ENCODE data around the gene NUDT9.
A peak's percentile ranks its signal among the peaks of the same experiment; 100 is the strongest.
"Not testable (repeated sequence)": the region's sequence is repeated elsewhere in the genome, so short reads cannot be mapped to it uniquely, and the experiment has no call there.

The NUDT9 gene

DNA sequence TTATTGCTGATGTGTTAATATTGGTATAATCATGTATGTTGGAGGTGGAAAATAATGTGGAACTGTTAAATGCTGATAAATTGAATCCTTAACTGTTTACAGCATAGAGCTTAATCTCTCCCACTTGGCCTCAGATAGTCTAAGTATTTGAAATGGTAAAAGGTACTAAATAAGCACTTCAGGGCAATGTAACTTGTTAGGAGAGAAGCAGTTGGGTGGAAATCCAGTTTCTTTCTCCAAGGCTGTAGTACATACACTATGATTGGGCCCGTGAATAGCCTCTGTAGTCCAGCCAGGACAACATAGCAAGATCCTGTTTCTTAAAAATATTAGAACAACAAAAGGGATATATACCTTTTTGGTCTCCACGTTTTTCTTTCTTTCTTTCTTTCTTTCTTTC is 39.7 kb downstream of the NUDT9 start:
- no peak for DNase-seq (ENCODE audit: low read depth)

DNA sequence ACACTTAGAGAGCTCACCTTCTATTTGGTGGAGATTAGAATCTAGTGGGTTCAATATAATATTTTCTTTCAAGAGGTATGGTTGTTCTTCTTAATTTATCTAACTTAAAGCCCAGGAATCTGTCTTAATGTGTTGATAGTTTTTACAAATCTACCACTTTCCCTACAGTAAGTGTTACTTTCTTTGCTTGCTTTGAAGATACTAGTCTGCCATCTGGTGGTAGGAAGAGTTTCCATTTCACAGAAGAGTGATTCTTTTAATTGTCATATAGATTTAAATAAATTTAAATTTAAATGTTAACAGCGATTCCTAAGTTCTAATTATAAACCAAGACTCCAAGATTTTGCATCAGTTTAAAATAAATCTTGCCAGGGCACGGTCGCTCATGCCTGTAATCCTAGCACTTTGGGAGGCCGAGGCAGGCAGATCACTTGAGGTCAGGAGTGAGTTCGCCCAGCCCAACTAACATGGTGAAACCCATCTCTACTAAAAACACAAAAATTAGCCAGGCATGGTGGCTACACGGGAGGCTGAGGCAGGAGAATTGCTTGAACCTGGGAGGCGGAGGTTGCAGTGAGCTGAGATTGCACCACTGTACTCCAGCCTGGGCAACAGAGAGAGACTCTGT is 43.5 kb downstream of the NUDT9 start:
- no peak for DNase-seq (ENCODE audit: low read depth)

DNA sequence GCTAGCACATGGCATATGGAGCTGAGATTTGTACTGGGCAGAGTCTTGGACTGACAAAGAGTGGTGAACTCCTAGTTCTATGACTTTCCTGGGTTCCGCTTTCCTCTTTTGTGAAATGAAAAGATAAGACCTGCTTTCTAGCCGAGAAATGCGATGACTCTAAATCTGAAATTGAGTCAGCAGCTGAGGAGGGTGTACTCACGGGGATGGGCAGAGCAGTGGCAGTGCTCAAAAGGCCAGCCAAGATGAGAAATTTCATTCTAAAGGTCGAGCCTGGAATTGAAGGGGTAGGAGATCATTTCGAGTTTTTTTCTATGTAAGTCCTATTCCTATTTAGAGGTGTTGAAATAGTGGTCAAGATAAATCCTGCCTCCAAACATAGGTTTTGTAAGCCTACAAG is 47.0 kb downstream of the NUDT9 start:
- no peak for DNase-seq (ENCODE audit: low read depth)

DNA sequence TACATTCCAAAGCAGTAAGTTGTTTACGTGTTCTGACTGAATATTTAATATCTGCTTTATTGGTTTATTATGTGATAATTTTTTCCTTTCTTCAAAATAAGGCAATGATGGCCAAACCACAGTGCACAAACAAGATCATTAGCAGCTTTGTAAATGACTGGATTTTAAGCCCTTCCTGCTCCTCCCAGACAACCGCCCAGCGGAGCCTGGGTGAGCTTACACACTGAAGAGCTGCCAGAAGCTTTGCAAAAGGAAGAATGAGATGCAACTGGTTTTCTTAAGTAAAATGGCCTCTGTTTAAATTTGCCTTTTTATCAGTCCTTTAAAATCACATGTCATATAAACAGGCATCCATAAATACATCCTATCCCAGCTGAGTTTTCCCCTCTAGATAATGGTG is 54.6 kb downstream of the NUDT9 start:
- DNase-seq (ENCODE audit: low read depth): no peak

DNA sequence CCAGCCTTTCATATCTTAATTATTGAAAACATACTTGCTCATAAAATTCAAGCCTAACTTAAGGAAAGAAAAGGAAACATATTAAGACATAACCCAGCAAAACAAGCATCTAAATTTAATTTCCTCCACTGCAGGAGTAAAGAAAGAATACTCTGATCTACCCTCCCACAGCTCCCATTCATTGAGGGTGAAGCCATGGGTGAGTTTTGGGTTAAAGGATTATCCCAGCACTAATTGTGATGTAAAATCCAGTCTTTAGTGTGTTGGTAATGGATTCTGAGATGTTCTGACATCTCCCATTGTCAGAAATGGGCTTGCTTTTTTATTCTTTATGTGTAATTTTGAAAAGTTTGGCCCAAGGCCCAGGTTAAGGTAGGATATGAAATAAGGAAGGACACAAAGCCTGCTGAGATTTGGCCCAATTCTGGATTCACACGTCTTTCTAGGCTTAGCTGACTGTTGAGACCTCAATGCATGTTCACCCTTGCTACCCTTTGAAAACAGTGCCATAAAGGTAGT is 56.4 kb downstream of the NUDT9 start:
- no peak for DNase-seq (ENCODE audit: low read depth)

DNA sequence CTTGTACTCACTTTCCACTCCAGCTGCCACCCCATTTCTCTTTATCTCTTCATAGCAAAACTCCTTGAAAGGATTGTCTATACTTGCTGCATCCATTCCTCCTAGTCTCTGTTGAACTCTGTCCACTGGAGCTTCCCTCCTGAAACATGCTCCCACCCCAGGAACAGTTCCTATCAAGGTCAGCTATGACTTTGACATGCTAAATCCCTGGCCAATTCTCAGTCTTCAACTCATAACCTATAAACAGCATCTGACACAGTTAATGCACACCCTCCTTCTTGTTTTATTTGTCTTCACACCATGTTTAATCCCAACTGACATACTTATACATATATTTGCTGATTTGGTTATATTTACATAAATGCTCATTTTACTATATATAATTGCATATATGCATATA is 59.0 kb downstream of the NUDT9 start:
- DNase-seq (ENCODE audit: low read depth): no peak

DNA sequence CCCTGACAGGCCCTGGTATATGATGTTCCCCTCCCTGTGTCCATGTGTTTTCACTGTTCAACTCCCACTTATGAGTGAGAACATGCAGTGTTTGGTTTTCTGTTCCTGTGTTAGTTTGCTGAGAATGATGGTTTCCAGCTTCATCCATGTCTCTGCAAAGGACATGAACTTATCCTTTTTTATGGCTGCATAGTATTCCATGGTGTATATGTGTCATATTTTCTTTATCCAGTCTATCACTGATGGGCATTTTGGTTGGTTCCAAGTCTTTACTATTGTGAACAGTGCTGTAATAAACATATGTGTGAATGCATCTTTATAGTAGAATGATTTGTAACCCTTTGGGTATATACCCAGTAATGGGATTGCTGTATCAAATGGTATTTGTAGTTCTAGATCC is 60.9 kb downstream of the NUDT9 start:
- DNase-seq (ENCODE audit: low read depth): not testable (repeated sequence)

DNA sequence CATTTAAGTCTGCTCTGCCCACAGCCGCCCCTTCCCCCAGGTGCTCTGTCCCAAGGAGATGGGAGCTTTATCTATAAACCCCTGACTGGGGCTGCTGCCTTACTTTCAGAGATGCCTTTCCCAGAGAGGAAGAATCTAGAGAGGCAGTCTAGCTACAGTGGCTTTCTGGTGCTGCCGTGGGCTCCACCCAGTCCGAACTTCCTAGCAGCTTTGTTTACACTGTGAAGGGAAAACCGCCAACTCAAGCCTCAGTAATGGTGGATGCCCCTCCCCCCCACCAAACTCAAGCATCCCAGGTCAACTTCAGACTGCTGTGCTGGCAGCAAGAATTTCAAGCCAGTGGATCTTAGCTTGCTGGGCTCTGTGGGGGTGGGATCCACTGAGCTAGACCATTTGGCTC is 66.3 kb downstream of the NUDT9 start:
- not testable (repeated sequence) for DNase-seq (ENCODE audit: low read depth)

DNA sequence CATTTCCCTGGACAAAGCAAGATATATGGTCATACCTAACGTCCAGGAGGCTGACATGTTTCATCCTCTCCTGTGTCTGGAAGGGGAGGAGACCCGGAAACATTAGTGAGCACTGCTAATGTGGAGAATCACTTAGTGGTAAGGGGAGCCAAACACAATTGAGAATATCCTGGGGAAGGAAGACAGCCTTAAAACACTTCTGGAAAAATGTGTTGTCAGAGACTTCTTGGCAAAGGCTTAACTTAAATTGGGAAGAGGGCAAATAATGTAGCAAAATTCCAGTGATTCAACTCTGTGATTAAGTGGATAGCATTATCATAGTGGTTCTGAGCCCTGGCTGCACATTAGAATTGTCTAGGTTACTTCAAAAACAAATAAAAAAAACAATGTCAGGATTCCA is 67.3 kb downstream of the NUDT9 start:
- no peak for DNase-seq (ENCODE audit: low read depth)

DNA sequence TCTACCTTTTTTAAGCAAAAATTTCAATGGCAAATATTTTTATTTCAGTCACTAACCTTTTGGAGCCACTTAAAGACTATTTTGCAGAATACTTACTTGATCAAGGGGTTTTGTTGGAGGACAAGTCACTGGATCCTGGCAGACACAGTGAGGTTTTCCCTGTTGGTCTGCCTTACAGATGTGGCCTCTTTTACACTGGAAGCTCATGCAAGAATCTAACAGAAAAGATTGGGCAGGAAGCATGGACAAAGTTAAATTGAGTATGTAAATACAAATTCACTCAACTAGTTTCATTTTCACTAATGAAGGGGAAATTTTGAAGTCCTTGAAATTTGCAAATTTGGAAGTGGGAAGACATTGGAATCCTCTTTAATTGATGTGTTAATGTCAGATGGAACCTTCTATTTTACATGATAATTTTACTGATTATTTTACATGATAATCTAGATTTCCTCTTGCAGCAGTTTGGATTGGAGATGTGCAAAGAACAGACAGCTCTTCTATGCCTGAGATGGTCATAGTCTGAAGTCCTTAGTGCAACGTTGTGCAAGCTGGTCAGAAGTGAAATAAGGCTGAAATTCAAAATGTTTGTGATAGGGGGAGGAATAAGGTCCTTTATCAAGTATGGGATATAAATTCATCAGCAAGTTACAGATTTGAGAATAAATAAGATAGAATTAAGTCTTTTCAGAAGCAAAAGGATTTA is 68.4 kb downstream of the NUDT9 start:
- DNase-seq (ENCODE audit: low read depth): no peak

DNA sequence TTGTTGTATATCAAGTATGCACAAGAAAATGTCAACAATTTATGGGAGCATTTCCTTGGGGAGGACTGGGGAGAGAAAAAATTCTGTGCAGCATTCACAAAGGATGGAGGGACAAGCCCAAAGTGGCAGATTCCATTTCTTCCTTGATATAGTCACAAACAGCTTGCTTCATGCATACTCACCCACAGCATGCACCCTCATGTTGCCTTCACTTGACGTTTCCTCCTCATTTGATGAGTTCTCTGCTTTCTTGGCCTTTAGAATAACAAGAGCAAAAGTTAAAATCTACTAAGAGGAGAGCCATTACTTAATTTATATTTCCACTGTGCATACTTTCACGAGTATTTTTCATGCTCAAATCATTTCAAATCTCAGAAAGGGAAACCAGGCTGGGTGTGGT is 69.1 kb downstream of the NUDT9 start:
- no peak for DNase-seq (ENCODE audit: low read depth)

DNA sequence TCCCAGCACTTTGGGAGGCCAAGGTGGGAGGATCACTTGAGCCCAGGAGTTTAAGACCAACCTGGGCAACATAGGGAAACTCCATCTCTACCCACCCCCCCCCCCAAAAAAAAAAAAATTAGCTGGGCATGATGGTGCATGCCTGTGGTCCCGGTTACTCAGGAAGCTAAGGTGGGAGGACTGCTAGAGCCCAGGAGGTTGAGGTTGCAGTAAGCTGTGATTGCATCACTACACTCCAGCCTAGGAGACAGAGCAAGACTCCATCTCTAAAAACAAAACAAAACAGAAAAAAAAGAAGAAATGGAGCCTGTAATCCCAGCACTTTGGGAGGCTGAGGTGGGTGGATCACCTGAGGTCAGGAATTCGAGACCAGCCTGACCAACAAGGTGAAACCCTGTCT is 69.5 kb downstream of the NUDT9 start:
- DNase-seq (ENCODE audit: low read depth): not testable (repeated sequence)

DNA sequence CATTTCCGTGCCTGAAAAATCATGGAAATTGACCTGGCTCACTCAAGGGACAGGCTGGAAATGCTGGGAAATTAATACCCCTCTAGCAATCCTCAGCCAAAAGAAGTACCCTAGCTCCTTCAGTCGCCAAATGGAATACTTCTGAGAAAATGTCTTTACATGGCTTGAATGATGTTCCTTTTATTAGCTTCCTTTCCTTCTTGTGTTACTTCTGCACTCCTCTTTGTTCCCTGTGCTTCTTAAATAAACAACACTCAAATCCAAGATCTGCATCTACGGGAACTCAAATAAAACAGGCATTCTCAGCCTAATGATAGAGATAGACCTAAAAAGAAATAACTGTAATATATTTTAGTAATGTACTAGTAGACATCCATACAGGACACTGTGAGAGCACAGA is 70.7 kb downstream of the NUDT9 start:
- DNase-seq (ENCODE audit: low read depth): no peak

DNA sequence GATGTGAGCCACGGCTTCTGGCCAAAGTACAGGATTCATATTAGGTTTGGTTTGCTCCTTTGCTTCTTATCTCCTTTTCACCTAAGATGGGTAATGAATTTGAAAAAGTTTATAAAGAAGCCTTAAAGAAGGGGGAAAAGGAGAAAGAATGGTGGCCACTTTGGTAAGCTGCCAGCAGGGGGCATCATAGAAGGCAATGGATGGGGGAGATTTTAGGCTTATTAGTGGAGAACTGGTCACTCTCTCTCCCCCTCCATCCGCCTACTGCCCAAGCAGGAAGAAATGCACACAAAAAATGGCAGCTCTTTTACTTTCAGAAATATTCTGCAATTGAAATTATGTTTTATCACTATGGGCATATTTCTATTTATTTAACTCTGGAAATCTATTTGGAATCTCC is 74.8 kb downstream of the NUDT9 start:
- DNase-seq (ENCODE audit: low read depth): no peak

DNA sequence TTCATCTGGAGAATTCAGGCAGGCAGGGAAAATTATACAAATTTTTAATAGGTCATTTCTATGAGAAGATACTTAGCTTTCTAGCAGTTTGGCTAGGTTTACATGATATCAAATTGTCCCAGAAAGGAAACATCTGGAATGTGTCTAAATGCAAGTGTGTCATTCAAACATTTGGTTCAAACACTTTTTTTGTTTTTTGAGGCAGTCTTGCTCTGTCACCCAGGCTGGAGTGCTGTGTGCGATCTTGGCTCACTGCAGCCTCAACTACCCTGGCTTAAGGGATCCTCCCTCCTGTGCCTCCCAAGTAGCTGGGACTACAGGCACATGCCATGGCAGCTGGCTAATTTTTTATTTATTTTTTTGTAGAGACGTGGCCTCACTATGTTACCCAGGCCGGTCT is 75.2 kb downstream of the NUDT9 start:
- no peak for DNase-seq (ENCODE audit: low read depth)

DNA sequence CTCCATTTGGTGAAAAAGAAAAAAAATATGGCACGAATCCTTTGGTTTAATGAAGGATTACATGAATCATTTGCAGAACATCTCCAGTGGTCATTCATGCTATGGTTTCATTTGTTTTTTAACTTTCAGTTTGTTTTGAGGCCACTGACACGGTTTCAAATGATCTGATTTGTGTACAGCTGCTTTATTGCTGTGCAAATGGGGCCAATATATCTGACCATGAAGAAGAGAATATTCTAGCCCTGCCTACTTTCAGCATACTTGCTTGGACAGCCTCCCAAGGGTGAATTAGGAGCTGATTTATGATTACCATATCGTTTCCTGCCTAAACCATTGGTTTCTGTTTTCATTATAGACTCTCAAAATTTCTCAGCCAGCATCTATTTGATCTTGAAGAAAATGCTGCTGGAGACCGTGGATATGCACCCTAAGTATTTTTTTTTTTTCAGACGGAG is 76.1 kb downstream of the NUDT9 start:
- no peak for DNase-seq (ENCODE audit: low read depth)

DNA sequence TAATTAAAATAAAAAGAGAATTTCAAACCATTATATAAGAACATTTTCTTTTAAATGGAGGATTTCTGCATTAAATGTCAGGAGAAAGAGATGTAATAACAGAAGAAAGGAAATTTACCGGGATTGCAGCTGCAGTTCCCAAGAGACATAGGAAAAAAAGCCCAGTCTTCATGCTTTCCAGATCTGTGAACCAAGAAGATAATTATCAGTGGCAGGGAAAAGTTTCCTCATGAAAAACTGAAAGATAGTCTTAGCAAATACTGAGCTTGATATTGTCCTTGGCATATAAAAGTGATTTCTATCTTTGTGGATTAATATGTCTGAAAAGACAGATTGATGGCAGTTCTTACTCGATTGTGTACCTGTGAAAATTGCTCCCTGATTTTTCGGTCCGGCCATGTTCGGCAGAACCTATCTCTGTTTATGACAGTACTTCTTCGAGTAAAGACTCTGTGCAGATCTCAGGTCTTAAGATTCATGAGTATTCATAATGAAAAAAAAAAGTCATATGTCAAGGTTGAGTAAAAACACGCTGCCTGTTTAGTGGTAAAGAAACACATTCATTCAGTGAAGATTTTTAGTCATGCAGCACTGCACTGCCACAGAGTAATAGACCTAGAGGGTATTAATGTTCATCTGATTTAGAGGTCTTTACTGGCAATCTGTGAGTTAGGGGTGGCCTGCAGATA is 77.2 kb downstream of the NUDT9 start:
- no peak for DNase-seq (ENCODE audit: low read depth)

DNA sequence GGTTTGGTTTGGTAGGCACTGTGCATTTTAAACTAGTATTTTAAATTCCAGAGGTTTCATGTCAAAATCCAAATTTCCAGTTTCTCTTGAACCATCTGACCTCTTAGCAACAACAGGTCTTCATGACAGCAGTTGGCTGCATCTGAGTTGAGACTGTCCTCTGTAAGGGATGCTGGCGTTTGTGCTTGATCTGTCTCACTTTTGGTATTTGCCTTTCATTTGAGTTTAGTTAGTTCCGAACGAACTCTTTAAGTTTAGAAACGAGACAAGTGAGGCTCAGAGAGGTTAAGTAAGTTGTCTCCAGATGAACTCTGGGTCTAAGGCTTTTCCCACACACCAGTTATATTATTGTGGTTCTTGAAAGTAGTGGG is 77.7 kb downstream of the NUDT9 start:
- no peak for DNase-seq (ENCODE audit: low read depth)

DNA sequence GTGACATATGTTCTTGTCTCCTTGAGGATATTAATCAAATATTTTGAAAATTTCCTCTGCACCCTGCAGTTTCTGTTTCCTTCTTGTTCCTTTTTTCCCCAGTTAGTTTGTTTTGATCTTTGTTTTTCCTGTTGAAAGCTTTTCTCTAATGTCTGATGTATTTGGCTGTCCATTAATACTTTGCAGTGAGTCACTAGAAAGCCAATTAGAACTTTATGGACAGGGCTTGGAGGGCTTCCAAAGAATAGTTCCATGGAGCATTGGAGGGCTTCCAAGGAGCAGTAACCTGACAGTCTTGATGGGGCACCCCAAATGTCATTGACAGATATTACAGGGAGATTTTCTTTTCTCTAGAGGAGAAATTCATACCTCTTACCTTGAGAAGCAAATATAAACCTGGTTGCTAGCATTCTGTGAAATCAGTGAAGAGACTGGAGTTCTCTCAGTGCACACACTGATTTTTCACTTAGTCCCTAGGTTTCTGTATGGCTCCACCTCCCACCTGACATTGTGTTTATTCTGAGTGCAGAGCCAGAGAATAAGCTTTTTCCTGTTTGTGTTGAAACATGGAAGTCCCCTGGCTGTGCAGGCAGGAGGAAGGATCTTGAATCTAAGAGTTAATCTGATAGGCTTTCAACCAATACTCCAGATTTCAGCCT is 80.3 kb downstream of the NUDT9 start:
- DNase-seq (ENCODE audit: low read depth): no peak

DNA sequence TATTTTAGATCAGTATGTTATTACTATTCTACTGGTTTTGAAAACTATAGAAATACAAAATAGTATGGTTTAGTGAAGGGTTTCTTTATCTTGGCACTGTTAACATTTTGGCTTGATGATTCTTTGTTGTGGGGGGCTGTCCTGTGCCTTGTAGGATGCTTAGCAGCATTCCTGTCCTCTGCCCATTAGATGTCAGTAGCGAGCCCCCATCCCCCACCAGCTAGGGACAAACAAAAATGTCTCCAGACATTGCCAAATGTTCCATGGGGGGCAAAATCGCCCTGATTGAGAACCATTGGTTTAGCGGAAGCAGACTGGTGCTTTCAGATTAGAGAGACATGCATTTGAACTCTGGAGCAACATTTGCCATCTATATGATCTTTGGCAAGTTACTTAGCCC is 83.5 kb downstream of the NUDT9 start:
- no peak for DNase-seq (ENCODE audit: low read depth)

DNA sequence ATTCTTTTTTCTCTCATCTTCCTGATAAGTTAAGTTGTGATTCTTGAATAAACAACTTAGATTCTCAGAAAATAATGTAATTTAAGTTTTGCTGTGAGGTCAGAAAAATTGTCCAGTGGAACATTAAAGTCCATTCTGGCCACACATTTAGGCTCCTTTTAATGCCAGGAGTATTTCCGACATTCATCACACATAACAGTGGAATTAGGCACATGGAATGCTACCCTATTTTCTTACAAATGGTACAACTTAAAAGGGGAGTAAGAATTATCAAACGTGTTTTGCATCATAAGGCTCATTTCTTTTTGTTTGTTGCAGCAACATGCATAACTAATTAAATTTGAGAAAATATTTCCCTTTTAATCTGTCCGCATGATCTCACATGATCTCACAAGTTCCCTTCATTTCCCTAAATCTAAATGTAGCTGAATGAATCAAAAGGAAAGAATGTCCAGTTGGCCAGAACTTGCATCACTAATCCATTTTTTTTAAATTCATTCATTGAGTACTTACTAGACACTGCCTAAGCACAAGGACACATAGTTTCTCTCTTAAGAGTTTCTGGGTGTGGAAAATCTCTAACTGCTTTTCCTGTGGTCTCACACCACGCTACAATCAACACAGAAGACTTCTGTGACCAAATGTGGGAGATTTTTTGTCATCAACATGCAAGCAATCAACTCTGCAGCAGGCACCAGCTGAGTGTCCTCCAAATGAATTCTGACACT is 84.8 kb downstream of the NUDT9 start:
- peak; percentile 82 for DNase-seq (ENCODE audit: low read depth)
